ENCODE data around the gene SIAE. TPM values are rescaled to one million over a fixed set of nuclear protein-coding genes. Genes with fewer than 3 reads are reported as not detected.

SIAE gene
- total RNA-seq, 1 experiment from 2014 or later: 8.4 TPM

GRCh38 chr11:124718801-124719200, 45.3 kb upstream of the SIAE start:
- Mint-ChIP-seq H3K36me3 (ENCODE audit: insufficient read depth, unreplicated experiment) (no peaks in the 10 kb centered on the region), H3K4me3 (ENCODE audit: low read depth, unreplicated experiment) (peak overlapping the region; percentile 71), H3K27me3 (ENCODE audit: unreplicated experiment) (peaks cover 92% of the 10 kb centered on the region), H3K9me3 (ENCODE audit: low read depth, unreplicated experiment) (no peaks in the 10 kb centered on the region), H3K27ac (ENCODE audit: unreplicated experiment) (no peak overlapping the region), H3K4me1 (ENCODE audit: low read depth, unreplicated experiment) (peaks cover 8% of the 10 kb centered on the region)
- CTCF ChIA-PET: no interaction called here
- no peak for DNase-seq
- no TSS peak for BruUV-seq (replicated peaks)
- no peak for TF ChIP-seq CTCF (IDR thresholded peaks at IDR 0.05; ENCODE audit: unreplicated experiment)
- intact Hi-C loops (cut with micrococcal nuclease; ENCODE audit: unreplicated experiment): no loop called here

GRCh38 chr11:124717786-124718651, 44.5 kb upstream of the SIAE start:
- TF ChIP-seq CTCF (IDR thresholded peaks at IDR 0.05; ENCODE audit: unreplicated experiment): no peak
- peaks cover 89% of the 10 kb centered on the region for H3K27me3 Mint-ChIP-seq (ENCODE audit: unreplicated experiment)
- intact Hi-C loops (cut with micrococcal nuclease; ENCODE audit: unreplicated experiment): no loop called here
- peaks cover 8% of the 10 kb centered on the region for H3K4me1 Mint-ChIP-seq (ENCODE audit: low read depth, unreplicated experiment)
- H3K9me3 Mint-ChIP-seq (ENCODE audit: low read depth, unreplicated experiment): no peaks in the 10 kb centered on the region
- CTCF ChIA-PET: no interaction called here
- H3K4me3 Mint-ChIP-seq (ENCODE audit: low read depth, unreplicated experiment): peak overlapping the region; percentile 71
- DNase-seq: no peak
- no peak overlapping the region for H3K27ac Mint-ChIP-seq (ENCODE audit: unreplicated experiment)
- no peaks in the 10 kb centered on the region for H3K36me3 Mint-ChIP-seq (ENCODE audit: insufficient read depth, unreplicated experiment)
- no TSS peak for BruUV-seq (replicated peaks)

- Mint-ChIP-seq H3K9me3 (ENCODE audit: low read depth, unreplicated experiment) (no peaks in the 10 kb centered on the region), H3K4me1 (ENCODE audit: low read depth, unreplicated experiment) (peaks cover 8% of the 10 kb centered on the region), H3K27ac (ENCODE audit: unreplicated experiment) (no peak overlapping the region), H3K4me3 (ENCODE audit: low read depth, unreplicated experiment) (peak overlapping the region; percentile 71), H3K27me3 (ENCODE audit: unreplicated experiment) (peaks cover 83% of the 10 kb centered on the region), H3K36me3 (ENCODE audit: insufficient read depth, unreplicated experiment) (no peaks in the 10 kb centered on the region)
- CTCF ChIA-PET: no interaction called here
- DNase-seq: no peak
- no TSS peak for BruUV-seq (replicated peaks)
- TF ChIP-seq CTCF (IDR thresholded peaks at IDR 0.05; ENCODE audit: unreplicated experiment): no peak
- intact Hi-C loops (cut with micrococcal nuclease; ENCODE audit: unreplicated experiment): no loop called here
Measured at GRCh38 chr11:124717421-124717785, 43.9 kb upstream of the SIAE start.

- no TSS peak for BruUV-seq (replicated peaks)
- intact Hi-C loops (cut with micrococcal nuclease; ENCODE audit: unreplicated experiment): no loop called here
- peaks cover 75% of the 10 kb centered on the region for H3K27me3 Mint-ChIP-seq (ENCODE audit: unreplicated experiment)
- no peaks in the 10 kb centered on the region for H3K36me3 Mint-ChIP-seq (ENCODE audit: insufficient read depth, unreplicated experiment)
- no peak overlapping the region for H3K4me3 Mint-ChIP-seq (ENCODE audit: low read depth, unreplicated experiment)
- H3K27ac Mint-ChIP-seq (ENCODE audit: unreplicated experiment): no peak overlapping the region
- CTCF ChIA-PET: no interaction called here
- DNase-seq: no peak
- no peaks in the 10 kb centered on the region for H3K9me3 Mint-ChIP-seq (ENCODE audit: low read depth, unreplicated experiment)
- peaks cover 8% of the 10 kb centered on the region for H3K4me1 Mint-ChIP-seq (ENCODE audit: low read depth, unreplicated experiment)
- no peak for TF ChIP-seq CTCF (IDR thresholded peaks at IDR 0.05; ENCODE audit: unreplicated experiment)
Measured at GRCh38 chr11:124716591-124716990, 43.1 kb upstream of the SIAE start.
